CD1c-positive myeloid dendritic cell (primary cell): ENCODE measurements around the gene GNAS.

Experiments used
- DNase-seq: peaks from one replicate; pipeline ENCODE4 v3.0.0-alpha.2; 2016; ENCODE audit errors: extremely low spot score

The GNAS gene

GRCh38 chr20:58898629-58899408 lies 46.3 kb downstream of the GNAS start:
- no peak for DNase-seq

DNA sequence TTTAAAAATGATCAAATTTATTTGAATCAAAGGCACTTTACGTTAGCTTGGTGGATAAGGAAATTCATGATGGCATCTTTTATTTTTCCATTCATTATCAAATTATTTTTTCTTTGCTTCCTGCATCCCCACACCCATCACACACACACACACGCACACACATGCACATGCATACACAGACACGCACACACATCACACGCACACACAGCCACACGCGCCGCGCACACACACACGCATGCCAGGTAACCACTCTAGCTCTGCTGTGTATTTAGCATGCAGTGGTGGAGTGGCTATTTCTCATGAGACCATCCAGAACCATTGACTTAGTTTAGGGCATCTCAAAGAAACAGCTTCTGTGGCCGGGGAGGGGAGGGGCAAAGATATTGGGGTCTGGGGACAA lies 47.0 kb downstream of the GNAS start:
- DNase-seq, result no peak

DNA sequence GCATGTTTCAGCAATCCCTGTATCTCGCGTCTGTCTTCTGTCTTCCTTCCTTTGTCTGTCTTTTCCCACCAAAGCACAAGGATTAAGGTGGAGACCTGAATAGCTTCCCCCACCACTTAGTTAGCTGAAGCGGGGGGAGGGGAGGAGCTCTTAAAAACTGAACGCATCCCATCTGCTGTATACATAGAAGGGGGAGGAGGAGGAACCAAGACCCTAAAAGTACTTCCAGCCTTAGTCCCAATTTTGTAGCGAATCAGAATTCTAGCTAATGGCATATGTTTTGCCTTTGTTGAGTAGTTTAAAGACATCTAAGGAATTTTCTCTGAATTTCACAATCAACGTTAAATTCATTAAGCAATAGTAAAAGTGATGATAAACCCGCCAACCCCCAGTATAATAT lies 47.9 kb downstream of the GNAS start:
- DNase-seq, result no peak

DNA sequence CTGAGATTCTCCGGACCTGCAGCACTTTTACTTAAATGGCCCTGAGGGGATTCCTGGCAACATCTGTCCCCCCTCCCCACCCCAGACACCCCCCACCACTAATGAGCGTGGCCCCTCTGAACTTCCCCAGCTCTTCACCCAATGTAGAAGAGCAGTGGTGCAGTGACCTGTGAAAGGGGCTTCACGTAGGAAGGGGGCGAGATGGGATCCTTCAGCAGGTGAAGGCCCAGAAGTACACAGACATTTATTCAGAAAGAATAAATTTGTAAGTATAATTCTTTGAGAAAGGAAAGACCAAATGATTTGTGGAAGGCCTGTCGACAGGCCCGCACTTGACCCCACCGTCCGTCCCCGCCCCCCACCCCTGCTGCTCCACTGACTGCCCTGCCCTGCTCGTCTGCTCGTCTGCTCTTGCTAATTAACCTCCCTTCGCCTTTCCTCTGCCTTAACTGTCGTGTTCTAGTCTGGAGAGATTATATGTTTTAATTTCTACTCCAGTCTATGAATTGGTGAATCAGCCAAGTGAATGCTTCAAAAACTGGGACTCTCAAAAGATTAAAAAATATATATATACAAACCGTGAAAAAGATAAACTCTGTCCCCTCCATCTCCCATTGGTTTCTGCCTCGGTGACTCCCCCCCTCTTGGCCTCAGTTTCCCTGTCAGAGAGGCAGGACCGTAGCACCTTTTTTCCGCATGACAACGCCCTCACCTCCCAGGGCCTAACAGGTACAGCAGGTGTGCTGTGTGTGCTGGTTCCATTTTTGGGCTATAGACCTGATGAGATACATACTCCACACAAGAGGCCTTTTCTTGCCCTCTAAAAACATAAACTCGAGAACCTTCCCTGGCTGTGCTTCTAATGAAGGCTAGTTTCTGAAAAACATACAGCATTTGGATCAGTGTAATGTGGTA lies 49.2 kb downstream of the GNAS start:
- DNase-seq, result no peak

GRCh38 chr20:58903614-58904013 lies 51.1 kb downstream of the GNAS start:
- DNase-seq, result no peak

GRCh38 chr20:58905236-58905635 lies 52.7 kb downstream of the GNAS start:
- no peak for DNase-seq

GRCh38 chr20:58906111-58906510 lies 53.6 kb downstream of the GNAS start:
- no peak for DNase-seq

GRCh38 chr20:58906894-58907293 lies 54.4 kb downstream of the GNAS start:
- peak; percentile 79 for DNase-seq

GRCh38 chr20:58907320-58908137 lies 55.0 kb downstream of the GNAS start:
- peak; percentile 97 for DNase-seq

DNA sequence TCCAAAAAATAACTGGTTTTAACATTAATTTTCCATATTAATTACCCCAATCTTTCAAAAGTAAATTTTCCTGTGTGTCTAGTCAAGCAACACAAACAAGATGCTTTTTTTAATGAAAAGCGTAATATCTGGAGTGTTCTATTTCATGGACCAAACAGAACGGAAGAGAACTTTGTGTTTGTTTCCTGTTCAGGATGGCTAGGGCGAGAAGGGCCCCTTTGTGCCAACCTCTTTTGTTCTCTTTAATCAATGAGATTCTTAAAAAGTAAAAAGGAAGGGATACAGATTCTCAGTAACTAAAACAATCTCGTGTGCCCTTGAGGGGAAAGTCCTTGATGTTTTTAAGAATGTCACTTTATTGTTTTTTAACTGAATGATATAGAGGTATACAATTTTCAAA lies 55.7 kb downstream of the GNAS start:
- peak; percentile 35 for DNase-seq

GRCh38 chr20:58908941-58909340 lies 56.4 kb downstream of the GNAS start:
- DNase-seq, result no peak

DNA sequence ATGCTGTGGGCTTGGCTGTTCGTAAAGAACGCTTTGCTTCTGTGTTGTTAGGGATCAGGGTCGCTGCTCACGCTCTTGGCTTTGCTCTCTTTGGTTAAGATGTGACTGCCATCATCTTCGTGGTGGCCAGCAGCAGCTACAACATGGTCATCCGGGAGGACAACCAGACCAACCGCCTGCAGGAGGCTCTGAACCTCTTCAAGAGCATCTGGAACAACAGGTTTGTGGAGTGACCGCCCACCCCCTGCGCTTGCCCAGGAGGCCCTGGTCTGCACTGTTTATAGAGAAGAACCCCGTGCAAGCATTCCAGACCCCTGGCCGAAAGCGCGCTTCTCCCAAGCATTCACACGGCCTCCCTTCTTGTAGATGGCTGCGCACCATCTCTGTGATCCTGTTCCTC lies 57.1 kb downstream of the GNAS start:
- no peak for DNase-seq

DNA sequence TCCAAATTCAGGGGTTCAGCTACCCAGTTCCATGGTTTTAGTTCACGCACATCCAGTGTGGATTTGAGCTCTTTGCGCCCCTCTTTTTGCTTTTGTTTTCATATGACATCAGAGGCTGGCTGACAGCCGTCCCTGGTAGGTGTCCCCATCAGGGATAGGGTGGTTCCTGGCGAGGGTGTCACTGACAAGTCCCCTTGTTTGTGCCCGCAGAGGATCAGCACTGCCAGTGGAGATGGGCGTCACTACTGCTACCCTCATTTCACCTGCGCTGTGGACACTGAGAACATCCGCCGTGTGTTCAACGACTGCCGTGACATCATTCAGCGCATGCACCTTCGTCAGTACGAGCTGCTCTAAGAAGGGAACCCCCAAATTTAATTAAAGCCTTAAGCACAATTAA lies 58.0 kb downstream of the GNAS start:
- DNase-seq, result no peak

- no peak for DNase-seq
Observed at GRCh38 chr20:58911309-58911708, 58.8 kb downstream of the GNAS start.

- DNase-seq, result no peak
Observed at GRCh38 chr20:58911970-58912369, 59.5 kb downstream of the GNAS start.

GRCh38 chr20:58913079-58913478 lies 60.6 kb downstream of the GNAS start:
- no peak for DNase-seq

GRCh38 chr20:58918621-58919020 lies 66.1 kb downstream of the GNAS start:
- peak; percentile 19 for DNase-seq

GRCh38 chr20:58921564-58921963 lies 69.0 kb downstream of the GNAS start:
- DNase-seq, result no peak

GRCh38 chr20:58922036-58922435 lies 69.5 kb downstream of the GNAS start:
- no peak for DNase-seq

DNA sequence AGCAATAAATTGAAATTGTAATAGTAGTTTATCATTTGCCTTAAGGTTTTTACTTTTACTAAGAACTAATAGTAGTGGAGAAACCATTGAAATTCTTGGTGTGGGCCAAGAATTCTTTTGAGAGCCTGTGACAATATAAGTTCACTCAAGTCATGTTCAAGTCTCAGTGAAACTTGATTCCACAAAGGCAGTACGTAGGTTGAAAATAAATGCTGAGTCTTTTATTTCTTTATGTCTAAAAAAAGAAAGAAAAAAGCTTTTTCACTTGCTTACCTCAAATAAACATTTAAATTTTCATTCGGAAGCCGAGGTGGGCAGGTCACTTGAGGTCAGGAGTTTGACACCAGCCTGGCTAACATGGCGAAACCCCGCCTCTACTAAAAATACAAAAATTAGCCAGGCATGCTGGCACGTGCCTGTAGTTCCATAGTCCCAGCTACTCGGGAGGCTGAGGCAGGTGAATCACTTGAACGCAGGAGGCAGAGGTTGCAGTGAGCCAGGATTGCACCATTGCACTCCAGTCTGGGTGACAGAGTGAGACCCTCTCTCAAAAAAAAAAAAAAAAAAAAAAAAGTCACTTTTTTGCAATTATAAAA lies 70.7 kb downstream of the GNAS start:
- no peak for DNase-seq

- DNase-seq, result no peak
Observed at GRCh38 chr20:58926802-58927489, 74.4 kb downstream of the GNAS start.
